ENCODE data around the gene CD37.

DNA sequence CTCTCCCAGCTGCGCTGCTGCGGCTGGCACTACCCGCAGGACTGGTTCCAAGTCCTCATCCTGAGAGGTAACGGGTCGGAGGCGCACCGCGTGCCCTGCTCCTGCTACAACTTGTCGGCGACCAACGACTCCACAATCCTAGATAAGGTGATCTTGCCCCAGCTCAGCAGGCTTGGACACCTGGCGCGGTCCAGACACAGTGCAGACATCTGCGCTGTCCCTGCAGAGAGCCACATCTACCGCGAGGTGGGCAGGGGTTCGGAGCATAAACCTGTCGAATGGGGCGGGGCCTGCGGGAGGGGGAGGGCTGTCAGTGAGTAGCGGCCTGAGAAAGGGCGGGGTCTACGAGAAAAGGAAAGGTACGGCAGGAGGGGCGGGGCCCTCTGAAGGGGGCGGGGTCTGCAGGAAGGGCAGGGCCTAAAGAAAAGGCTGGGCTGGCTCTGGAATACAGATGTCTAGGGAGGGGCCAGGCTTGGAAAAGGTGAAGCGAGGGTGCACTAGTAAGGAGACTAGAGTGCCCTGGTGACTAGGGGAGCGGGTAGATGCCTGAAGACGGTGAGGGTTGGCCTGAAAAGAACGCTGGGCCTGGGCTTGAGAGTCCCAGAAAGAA, 3.6 kb downstream of the CD37 start:
- TF ChIP-seq CTCF (IDR thresholded peaks at IDR 0.05), result no peak
- TF ChIP-seq POLR2A (IDR thresholded peaks at IDR 0.05), result no peak

All from right lobe of liver (tissue), 4 donors.